Sigmoid colon (tissue), 4 donors: ENCODE results near the gene DTNA.

Experiments used
- CTCF ChIP-seq, 4 experiments: fragments of 450-650 bp in 3 of 4; fragments of 200-600 bp in 1 of 4; IDR thresholded peaks; one replicate each; pipeline ENCODE4 v1.5.1; 2016 to 2019; ENCODE audit warnings: antibody characterized with exemption in 4 of 4, mild to moderate bottlenecking in 3 of 4, moderate library complexity in 2 of 4
- EP300 ChIP-seq, 4 donors: sonication (generic); formaldehyde crosslinking; IDR thresholded peaks; one replicate each; pipeline ENCODE4 v1.6.1; 2017; ENCODE audit warnings: antibody characterized with exemption in 4 of 4
- POLR2A ChIP-seq, 2 donors: fragments of 450-650 bp; IDR thresholded peaks; one replicate each; pipeline ENCODE4 v1.6.1; 2016; ENCODE audit warnings: antibody characterized with exemption in 2 of 2, mild to moderate bottlenecking in 2 of 2, moderate library complexity in 2 of 2
- POLR2AphosphoS5 ChIP-seq, 4 donors: sonication (generic); formaldehyde crosslinking; IDR thresholded peaks; one replicate each; pipeline ENCODE4 v1.6.1; 2017; ENCODE audit warnings: antibody characterized with exemption in 4 of 4

DNA sequence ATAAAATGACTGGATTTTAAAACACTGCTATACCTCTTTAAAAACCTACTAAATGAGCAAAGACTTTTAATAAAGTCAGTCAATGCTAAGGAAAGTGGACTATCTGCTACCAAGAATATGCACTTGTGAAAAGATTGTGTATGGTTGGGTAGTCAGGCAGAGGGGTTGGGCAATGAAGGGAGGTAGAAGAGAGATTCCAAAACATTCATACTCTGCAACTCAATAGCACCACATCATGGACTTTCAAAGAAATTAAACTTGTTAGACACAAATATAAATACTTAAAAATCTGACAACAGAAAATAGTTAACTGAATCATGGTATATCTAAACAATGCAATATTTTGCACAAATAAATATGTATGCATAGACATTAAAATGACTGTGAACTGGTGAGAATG lies 191.2 kb downstream of the DTNA start:
- TF ChIP-seq CTCF (IDR thresholded peaks at IDR 0.05), result no peak
- no peak for TF ChIP-seq EP300 (IDR thresholded peaks at IDR 0.05)
- no peak for TF ChIP-seq POLR2A (IDR thresholded peaks at IDR 0.05)
- TF ChIP-seq POLR2AphosphoS5 (IDR thresholded peaks at IDR 0.05), result no peak
